UCSD-AML1 (cell line): ENCODE measurements around the gene CHODL.

Experiments used
- DNase-seq: peaks from one replicate; lab custom pipeline; 2025; ENCODE audit not compliant: unreplicated experiment; lab: John Stamatoyannopoulos, UW

CHODL gene, protein sequence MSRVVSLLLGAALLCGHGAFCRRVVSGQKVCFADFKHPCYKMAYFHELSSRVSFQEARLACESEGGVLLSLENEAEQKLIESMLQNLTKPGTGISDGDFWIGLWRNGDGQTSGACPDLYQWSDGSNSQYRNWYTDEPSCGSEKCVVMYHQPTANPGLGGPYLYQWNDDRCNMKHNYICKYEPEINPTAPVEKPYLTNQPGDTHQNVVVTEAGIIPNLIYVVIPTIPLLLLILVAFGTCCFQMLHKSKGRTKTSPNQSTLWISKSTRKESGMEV

GRCh38 chr21:18244671-18245463 is at the start of gene CHODL:
Gene CHODL, plus strand, starts transcription at chr21:18244833. Its CDS starts 391 bp downstream, at chr21:18245224.
- DNase-seq = no peak

DNA sequence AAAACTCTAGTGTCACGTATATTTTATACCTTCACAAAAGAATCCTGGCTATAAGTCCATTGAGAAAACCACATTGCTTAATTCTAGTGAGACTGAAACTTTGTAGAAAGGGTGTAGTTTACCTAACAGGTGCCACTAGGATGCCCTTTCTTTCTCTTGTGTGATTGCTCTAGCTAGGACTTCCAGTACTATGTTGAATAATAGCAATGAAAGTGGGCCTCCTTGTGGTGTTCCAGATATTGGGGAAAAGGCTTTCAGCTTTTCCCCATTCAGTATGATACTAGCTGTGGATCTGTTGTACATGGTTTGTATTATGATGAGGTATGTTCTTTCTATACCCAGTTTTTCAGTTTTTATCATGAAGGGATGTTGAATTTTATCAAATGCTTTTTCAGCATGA is 39.7 kb upstream of the CHODL start:
- DNase-seq = no peak

DNA sequence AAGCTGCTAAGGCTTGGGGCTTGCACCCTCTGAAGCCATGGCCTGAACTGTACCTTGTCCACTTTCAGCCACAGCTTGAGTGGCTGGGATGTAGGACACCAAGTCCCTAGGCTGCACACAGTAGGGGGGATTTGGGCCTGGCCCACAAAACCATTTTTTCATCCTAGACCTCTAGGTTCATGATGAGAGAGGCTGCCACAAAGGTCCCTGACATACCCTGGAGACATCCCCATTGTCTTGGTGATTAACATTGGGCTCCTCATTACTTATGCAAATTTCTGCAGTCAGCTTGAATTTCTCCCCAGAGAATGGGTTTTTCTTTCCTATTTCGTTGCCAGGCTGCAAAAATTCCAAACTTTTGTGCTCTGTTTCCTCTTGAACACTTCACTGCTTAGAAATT is 26.3 kb upstream of the CHODL start:
- no peak for DNase-seq

DNA sequence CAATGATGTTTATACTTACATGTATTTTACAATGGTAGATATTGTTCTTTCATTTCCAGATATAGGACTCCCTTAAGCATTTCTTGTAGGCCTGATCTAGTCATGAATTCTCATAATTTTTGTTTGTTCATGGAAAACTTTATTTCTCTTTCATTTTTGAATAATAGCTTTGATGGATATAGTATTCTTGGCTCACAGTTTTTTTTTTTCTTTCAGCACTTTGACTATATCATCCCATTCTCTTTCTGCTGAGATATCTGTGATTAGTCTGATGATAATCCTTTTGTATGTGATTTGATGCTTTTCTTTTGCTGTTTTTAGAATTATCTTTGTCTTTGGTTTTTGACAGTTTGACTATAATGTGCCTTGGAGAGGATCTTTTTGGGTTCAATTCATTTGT is 24.1 kb upstream of the CHODL start:
- no peak for DNase-seq

DNA sequence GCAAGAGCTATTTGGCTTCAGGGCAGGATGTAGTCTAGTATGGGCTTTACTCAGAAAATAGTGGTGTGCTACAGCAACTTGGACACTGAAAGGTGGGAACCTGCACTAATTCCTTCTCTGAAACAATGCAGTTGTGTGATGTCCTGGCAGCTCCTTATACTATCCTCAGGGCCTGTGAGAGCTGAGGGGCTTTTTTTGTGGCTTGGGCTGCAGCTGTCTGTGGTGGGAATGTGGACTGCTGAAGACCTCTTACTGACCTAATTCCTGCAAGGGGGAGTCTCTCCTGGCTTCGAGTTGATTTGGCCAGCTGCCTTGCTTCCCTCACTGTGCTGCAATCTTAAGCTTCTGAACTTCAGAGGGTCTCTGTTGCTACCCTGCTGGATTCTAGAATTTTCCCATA is 22.3 kb upstream of the CHODL start:
- DNase-seq = no peak

GRCh38 chr21:18228060-18228739 is 16.4 kb upstream of the CHODL start:
- DNase-seq = no peak

DNA sequence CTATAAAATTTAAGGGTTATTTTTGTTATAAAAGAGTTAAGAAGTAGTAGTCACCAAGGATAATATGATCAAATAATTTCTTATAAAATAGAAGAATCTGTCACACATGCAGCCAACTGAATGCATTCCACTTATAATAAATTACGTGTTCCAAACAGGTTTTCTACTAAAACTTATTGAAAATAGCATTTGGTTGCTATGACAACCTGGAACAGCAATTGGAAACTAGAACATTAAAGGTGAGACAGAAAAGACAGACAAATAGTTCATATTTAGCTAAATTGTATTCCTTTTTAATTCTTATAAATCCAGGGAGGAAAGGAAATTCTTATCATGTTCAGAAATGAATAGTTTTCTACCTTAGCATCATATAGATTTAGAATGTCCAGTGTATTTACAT is 9.1 kb upstream of the CHODL start:
- no peak for DNase-seq

DNA sequence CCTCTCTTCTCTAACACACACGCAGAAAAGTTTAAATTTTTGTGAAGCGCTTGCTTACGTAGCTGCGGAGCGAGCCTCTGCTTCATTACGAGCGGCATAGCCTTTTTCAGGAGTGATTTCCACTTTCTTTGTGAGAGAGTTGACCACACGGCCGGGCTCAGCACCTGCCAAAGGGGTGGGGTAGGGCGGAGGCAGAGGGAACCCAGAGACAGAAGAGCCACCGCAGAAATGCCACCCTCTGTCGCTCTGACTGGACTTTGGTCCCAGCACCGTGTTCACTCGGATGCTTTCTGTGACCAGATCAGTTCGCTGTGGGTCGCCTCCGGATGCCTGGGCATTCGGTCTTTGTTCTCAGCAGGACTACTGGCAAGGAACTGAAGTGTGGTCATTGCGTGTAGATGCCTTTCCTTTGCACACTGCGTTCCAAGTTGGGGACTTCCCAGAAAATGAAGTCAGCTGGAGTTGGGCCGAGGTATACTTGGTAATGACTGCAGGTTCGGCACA is 883 bp downstream of the CHODL start:
- DNase-seq = no peak

GRCh38 chr21:18248171-18248570 is 3.5 kb downstream of the CHODL start:
- DNase-seq = no peak

GRCh38 chr21:18249672-18250071 is 5.0 kb downstream of the CHODL start:
- DNase-seq = no peak

DNA sequence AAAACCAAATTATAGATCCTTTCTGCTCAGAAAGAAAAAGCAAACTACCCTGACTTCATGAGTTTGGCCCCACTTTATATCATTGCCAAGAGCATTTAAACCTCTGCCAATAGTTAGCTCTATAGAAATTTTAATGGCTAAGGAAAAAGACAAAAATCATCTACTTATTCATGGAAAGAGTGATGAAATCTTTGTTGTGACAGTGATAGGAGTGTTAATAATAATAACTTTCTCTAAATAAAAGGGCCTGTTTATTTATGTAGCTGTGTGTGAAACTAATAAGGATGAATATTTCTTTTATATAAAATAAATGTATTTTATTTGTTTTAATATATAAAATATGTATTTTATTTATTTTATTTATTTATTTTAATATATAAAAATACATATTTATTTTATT is 6.4 kb downstream of the CHODL start:
- no peak for DNase-seq

- no peak for DNase-seq
Observed at GRCh38 chr21:18252256-18252655, 7.6 kb downstream of the CHODL start.

GRCh38 chr21:18252680-18253079 is 8.0 kb downstream of the CHODL start:
- no peak for DNase-seq

DNA sequence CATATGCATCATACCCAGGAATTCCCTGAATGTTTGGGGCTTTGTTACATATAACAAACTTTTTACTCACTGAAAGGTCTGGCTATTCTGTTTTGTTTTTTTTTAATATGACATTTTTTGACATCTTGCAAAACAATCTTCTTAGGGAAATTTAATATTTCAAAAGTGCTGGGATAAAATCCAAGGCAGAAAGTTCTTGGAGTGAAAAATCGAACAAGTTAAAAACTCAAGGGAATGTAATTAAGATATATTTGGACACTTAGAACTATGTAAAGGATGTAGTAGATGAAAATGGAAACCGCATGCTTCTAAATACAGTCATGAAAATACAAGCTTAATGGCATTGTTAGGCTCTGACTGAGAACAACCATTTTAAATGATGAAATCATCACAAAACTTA is 8.6 kb downstream of the CHODL start:
- DNase-seq = no peak

- no peak for DNase-seq
Observed at GRCh38 chr21:18253799-18254198, 9.2 kb downstream of the CHODL start.

DNA sequence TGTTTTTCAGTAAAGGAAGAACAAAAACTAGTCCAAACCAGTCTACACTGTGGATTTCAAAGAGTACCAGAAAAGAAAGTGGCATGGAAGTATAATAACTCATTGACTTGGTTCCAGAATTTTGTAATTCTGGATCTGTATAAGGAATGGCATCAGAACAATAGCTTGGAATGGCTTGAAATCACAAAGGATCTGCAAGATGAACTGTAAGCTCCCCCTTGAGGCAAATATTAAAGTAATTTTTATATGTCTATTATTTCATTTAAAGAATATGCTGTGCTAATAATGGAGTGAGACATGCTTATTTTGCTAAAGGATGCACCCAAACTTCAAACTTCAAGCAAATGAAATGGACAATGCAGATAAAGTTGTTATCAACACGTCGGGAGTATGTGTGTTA is 21.3 kb downstream of the CHODL start:
- DNase-seq = no peak

GRCh38 chr21:18267496-18267895 is 22.9 kb downstream of the CHODL start:
- DNase-seq = no peak

- DNase-seq = no peak
Observed at GRCh38 chr21:18268906-18269305, 24.3 kb downstream of the CHODL start.

GRCh38 chr21:18269856-18270255 is 25.2 kb downstream of the CHODL start:
- no peak for DNase-seq

DNA sequence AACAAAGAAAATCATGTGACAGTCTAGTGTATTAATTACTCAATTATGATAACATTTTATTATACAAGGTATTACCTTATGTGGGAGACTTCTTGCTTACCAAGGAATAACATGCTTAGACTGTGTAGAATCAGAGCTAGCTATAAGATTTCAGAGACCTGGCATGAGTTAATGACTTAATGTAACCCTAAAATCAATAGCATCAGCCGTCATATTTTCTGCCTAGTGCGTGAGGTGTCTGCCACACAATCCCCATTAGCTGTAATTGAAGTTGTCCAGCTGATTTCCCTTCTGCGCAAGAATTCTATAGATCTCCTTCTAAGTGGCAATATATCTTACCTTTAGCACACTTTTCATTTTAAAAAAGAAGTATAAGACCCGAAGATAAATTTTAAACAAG is 28.8 kb downstream of the CHODL start:
- DNase-seq = no peak

DNA sequence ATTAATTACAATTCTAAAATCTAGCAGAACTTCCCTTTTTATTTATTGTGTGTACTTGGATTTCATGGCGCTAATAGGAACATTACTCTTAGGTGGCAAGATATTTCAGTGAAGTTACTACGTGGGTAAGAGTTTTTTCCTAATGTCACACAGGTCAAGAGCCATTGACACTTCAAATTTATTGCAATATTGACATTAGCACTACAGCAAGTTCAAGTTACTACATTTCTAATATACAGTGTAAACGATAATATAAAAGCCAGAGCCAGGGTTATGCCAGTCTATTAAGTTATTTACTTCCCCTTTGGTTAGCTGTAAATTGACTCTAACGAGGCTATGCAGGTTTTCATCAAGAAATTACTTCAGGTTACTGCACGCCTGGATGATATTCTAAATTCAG is 29.7 kb downstream of the CHODL start:
- no peak for DNase-seq

DNA sequence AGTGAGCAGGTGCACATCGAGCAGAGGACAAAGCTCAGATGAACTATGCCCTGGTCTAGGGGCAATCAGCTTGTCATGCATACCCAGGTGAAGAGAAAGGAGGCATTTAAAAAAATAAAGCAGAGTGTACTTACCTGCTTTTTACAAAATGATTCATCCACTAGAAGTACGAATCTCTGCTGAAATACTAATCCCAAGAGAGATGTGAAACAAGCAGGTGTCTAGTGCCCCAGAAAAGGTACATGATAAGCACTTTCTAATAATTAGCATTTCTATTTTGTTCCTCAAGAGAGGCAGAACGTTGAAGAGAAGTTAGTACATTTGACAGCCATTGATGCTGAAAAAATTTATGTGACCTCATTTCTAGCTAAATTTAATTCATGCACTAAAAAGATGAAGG is 31.1 kb downstream of the CHODL start:
- no peak for DNase-seq
